ENCODE results near the gene DUSP18.
"Not testable (repeated sequence)": the region's sequence is repeated elsewhere in the genome, so short reads cannot be mapped to it uniquely, and the experiment has no call there.

DUSP18 gene

GRCh38 chr22:30681831-30682230 lies 14.2 kb upstream of the DUSP18 start:
- TF ChIP-seq CTCF (IDR thresholded peaks at IDR 0.05; ENCODE audit: insufficient read depth, low read length) (no peak), REST (IDR thresholded peaks at IDR 0.05; ENCODE audit: insufficient replicate concordance, low read depth) (no peak), POLR2AphosphoS5 (IDR thresholded peaks at IDR 0.05; ENCODE audit: low read depth) (no peak), GABPA (IDR thresholded peaks at IDR 0.05; ENCODE audit: low read depth) (no peak), SPI1 (IDR thresholded peaks at IDR 0.05; ENCODE audit: borderline replicate concordance, low read depth) (no peak)
- Histone ChIP-seq H3K4me3 (replicated peaks; ENCODE audit: insufficient read depth, low read length) (no peak overlapping the region), H3K27ac (replicated peaks) (no peak overlapping the region), H3K27me3 (ENCODE audit: insufficient read depth, poor library complexity, severe bottlenecking) (peaks cover 11% of the 10 kb centered on the region)
- no peak for DNase-seq (ENCODE audit: low read depth in 1 of 2, low spot score in 1 of 2)

GRCh38 chr22:30680991-30681770 lies 13.5 kb upstream of the DUSP18 start:
- no peak for DNase-seq (ENCODE audit: low read depth in 1 of 2, low spot score in 1 of 2)
- Histone ChIP-seq H3K4me3 (replicated peaks; ENCODE audit: insufficient read depth, low read length) (no peak overlapping the region), H3K27me3 (ENCODE audit: insufficient read depth, poor library complexity, severe bottlenecking) (peaks cover 11% of the 10 kb centered on the region), H3K27ac (replicated peaks) (no peak overlapping the region)
- TF ChIP-seq CTCF (IDR thresholded peaks at IDR 0.05; ENCODE audit: insufficient read depth, low read length) (no peak), GABPA (IDR thresholded peaks at IDR 0.05; ENCODE audit: low read depth) (no peak), POLR2AphosphoS5 (IDR thresholded peaks at IDR 0.05; ENCODE audit: low read depth) (no peak), SPI1 (IDR thresholded peaks at IDR 0.05; ENCODE audit: borderline replicate concordance, low read depth) (peak; percentile 32; the same call in 1 of the 2 replicates), REST (IDR thresholded peaks at IDR 0.05; ENCODE audit: insufficient replicate concordance, low read depth) (no peak)

- H3K27ac ChIP-seq (replicated peaks); H3K4me3 ChIP-seq (replicated peaks; ENCODE audit: insufficient read depth, low read length); DNase-seq (ENCODE audit: low read depth in 1 of 2, low spot score in 1 of 2): not testable (repeated sequence)
- H3K27me3 ChIP-seq (ENCODE audit: insufficient read depth, poor library complexity, severe bottlenecking): peaks cover 11% of the 10 kb centered on the region
These were observed 12.4 kb upstream of the DUSP18 start for GRCh38 chr22:30679895-30680690.

GRCh38 chr22:30676565-30676964 lies 8.9 kb upstream of the DUSP18 start:
- not testable (repeated sequence) for H3K27ac ChIP-seq (replicated peaks); H3K4me3 ChIP-seq (replicated peaks; ENCODE audit: insufficient read depth, low read length); DNase-seq (ENCODE audit: low read depth in 1 of 2, low spot score in 1 of 2)
- H3K27me3 ChIP-seq (ENCODE audit: insufficient read depth, poor library complexity, severe bottlenecking): peaks cover 13% of the 10 kb centered on the region
